ENCODE measurements around the gene SYT13.
"Not testable (repeated sequence)": the region's sequence is repeated elsewhere in the genome, so short reads cannot be mapped to it uniquely, and the experiment has no call there.

Gene SYT13

GRCh38 chr11:45303316-45303715 lies 17.2 kb upstream of the SYT13 start:
- no peak for TF ChIP-seq JUND (IDR thresholded peaks at IDR 0.05; ENCODE audit: low read depth)
- in situ Hi-C loops (cut with HindIII; ENCODE audit: low pct_unique_long_range_greater_than_20kb, low sequenced_read_pairs): no loop called here
- DNase-seq (ENCODE audit: low read depth in 1 of 2, low spot score in 1 of 2): no peak

- no peak for TF ChIP-seq JUND (IDR thresholded peaks at IDR 0.05; ENCODE audit: low read depth)
- no peak for DNase-seq (ENCODE audit: low read depth in 1 of 2, low spot score in 1 of 2)
- in situ Hi-C loops (cut with HindIII; ENCODE audit: low pct_unique_long_range_greater_than_20kb, low sequenced_read_pairs): no loop called here
Observed at GRCh38 chr11:45301537-45302246, 15.6 kb upstream of the SYT13 start.

GRCh38 chr11:45300715-45301114 lies 14.6 kb upstream of the SYT13 start:
- in situ Hi-C loops (cut with HindIII; ENCODE audit: low pct_unique_long_range_greater_than_20kb, low sequenced_read_pairs): no loop called here
- no peak for TF ChIP-seq JUND (IDR thresholded peaks at IDR 0.05; ENCODE audit: low read depth)
- no peak for DNase-seq (ENCODE audit: low read depth in 1 of 2, low spot score in 1 of 2)

GRCh38 chr11:45298718-45299117 lies 12.6 kb upstream of the SYT13 start:
- in situ Hi-C loops (cut with HindIII; ENCODE audit: low pct_unique_long_range_greater_than_20kb, low sequenced_read_pairs): no loop called here
- DNase-seq (ENCODE audit: low read depth in 1 of 2, low spot score in 1 of 2): no peak
- TF ChIP-seq JUND (IDR thresholded peaks at IDR 0.05; ENCODE audit: low read depth): no peak

- no peak for DNase-seq (ENCODE audit: low read depth in 1 of 2, low spot score in 1 of 2)
- in situ Hi-C loops (cut with HindIII; ENCODE audit: low pct_unique_long_range_greater_than_20kb, low sequenced_read_pairs): no loop called here
- no peak for TF ChIP-seq JUND (IDR thresholded peaks at IDR 0.05; ENCODE audit: low read depth)
Observed at GRCh38 chr11:45296075-45296474, 9.9 kb upstream of the SYT13 start.

GRCh38 chr11:45294499-45294898 lies 8.4 kb upstream of the SYT13 start:
- TF ChIP-seq JUND (IDR thresholded peaks at IDR 0.05; ENCODE audit: low read depth): no peak
- DNase-seq (ENCODE audit: low read depth in 1 of 2, low spot score in 1 of 2): no peak
- in situ Hi-C loops (cut with HindIII; ENCODE audit: low pct_unique_long_range_greater_than_20kb, low sequenced_read_pairs): no loop called here

GRCh38 chr11:45293566-45294192 lies 7.5 kb upstream of the SYT13 start:
- in situ Hi-C loops (cut with HindIII; ENCODE audit: low pct_unique_long_range_greater_than_20kb, low sequenced_read_pairs): not testable (repeated sequence)
- peak; percentile 83 to 85 for DNase-seq (ENCODE audit: low read depth in 1 of 2, low spot score in 1 of 2)

- no peak for DNase-seq (ENCODE audit: low read depth in 1 of 2, low spot score in 1 of 2)
- in situ Hi-C loops (cut with HindIII; ENCODE audit: low pct_unique_long_range_greater_than_20kb, low sequenced_read_pairs): no loop called here
- no peak for TF ChIP-seq JUND (IDR thresholded peaks at IDR 0.05; ENCODE audit: low read depth)
Observed at GRCh38 chr11:45290586-45290985, 4.4 kb upstream of the SYT13 start.

GRCh38 chr11:45289369-45289768 lies 3.2 kb upstream of the SYT13 start:
- DNase-seq (ENCODE audit: low read depth in 1 of 2, low spot score in 1 of 2): no peak
- no peak for TF ChIP-seq JUND (IDR thresholded peaks at IDR 0.05; ENCODE audit: low read depth)
- in situ Hi-C loops (cut with HindIII; ENCODE audit: low pct_unique_long_range_greater_than_20kb, low sequenced_read_pairs): no loop called here

- in situ Hi-C loops (cut with HindIII; ENCODE audit: low pct_unique_long_range_greater_than_20kb, low sequenced_read_pairs): no loop called here
- no peak for DNase-seq (ENCODE audit: low read depth in 1 of 2, low spot score in 1 of 2)
- no peak for TF ChIP-seq JUND (IDR thresholded peaks at IDR 0.05; ENCODE audit: low read depth)
Observed at GRCh38 chr11:45288339-45288738, 2.2 kb upstream of the SYT13 start.

- no peak for TF ChIP-seq JUND (IDR thresholded peaks at IDR 0.05; ENCODE audit: low read depth)
- peak in 1 of 2 experiments; percentile 47 for DNase-seq (ENCODE audit: low read depth in 1 of 2, low spot score in 1 of 2)
- in situ Hi-C loops (cut with HindIII; ENCODE audit: low pct_unique_long_range_greater_than_20kb, low sequenced_read_pairs): no loop called here
Observed at GRCh38 chr11:45287316-45287903, 1.3 kb upstream of the SYT13 start.

- in situ Hi-C loops (cut with HindIII; ENCODE audit: low pct_unique_long_range_greater_than_20kb, low sequenced_read_pairs): no loop called here
- DNase-seq (ENCODE audit: low read depth in 1 of 2, low spot score in 1 of 2): no peak
- TF ChIP-seq JUND (IDR thresholded peaks at IDR 0.05; ENCODE audit: low read depth): no peak
Observed at GRCh38 chr11:45285250-45285828, 802 bp downstream of the SYT13 start.

- TF ChIP-seq JUND (IDR thresholded peaks at IDR 0.05; ENCODE audit: low read depth): no peak
Observed at GRCh38 chr11:45282081-45282480, 4.1 kb downstream of the SYT13 start.

More at GRCh38 chr11:45282081-45282480, 4.1 kb downstream of the SYT13 start:
- no peak for DNase-seq (ENCODE audit: low read depth in 1 of 2, low spot score in 1 of 2)
- in situ Hi-C loops (cut with HindIII; ENCODE audit: low pct_unique_long_range_greater_than_20kb, low sequenced_read_pairs): no loop called here
